ENCODE data around the gene PPFIBP2. TPM values are rescaled to one million over a fixed set of nuclear protein-coding genes. Genes with fewer than 3 reads are reported as not detected.

Gene PPFIBP2
- total and polyA plus RNA-seq, 12 donors = 11.4 to 36.5 (median 21.1) TPM

DNA sequence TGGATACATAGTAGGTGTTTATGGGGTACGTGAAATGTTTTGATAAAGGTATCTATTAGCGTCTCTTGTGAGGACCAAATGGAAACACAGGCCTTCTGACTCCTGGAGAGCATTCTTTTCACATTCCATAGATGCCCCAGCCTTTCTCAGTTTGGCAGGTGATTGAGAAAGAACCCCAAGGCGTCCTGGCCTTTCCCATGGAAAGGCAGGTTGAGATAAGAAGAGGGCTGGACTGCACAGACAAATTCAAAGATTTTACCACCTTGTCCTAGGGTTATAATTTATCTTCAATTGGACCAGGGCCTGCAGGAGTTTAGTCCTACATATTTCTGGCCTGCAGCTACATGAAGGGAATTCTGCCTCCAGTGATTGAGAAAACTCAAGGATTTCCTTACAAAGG, 29.2 kb upstream of the PPFIBP2 start:
- WGBS, 4 donors = 73 to 89% (median 81%) methylated on average over 3 of the region's 3 CpGs
- H3K27me3 ChIP-seq = no peaks in the 10 kb centered on the region
- H3K27ac ChIP-seq = peak overlapping the region in 1 of 5 donors; percentile 61
- H3K9me3 ChIP-seq (replicated peaks in 1 of 3) = no peaks in the 10 kb centered on the region
- TF ChIP-seq, protein P1, sequence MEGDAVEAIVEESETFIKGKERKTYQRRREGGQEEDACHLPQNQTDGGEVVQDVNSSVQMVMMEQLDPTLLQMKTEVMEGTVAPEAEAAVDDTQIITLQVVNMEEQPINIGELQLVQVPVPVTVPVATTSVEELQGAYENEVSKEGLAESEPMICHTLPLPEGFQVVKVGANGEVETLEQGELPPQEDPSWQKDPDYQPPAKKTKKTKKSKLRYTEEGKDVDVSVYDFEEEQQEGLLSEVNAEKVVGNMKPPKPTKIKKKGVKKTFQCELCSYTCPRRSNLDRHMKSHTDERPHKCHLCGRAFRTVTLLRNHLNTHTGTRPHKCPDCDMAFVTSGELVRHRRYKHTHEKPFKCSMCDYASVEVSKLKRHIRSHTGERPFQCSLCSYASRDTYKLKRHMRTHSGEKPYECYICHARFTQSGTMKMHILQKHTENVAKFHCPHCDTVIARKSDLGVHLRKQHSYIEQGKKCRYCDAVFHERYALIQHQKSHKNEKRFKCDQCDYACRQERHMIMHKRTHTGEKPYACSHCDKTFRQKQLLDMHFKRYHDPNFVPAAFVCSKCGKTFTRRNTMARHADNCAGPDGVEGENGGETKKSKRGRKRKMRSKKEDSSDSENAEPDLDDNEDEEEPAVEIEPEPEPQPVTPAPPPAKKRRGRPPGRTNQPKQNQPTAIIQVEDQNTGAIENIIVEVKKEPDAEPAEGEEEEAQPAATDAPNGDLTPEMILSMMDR (IDR thresholded peaks at IDR 0.05) = no peak
- TF ChIP-seq POLR2A (IDR thresholded peaks at IDR 0.05) = no peak
- no peak for DNase-seq
- H3K36me3 ChIP-seq (replicated peaks in 1 of 2) = no peaks in the 10 kb centered on the region
- H3K4me3 ChIP-seq = no peak overlapping the region
- intact Hi-C loops (cut with DNase I) = no loop called here
- no peaks in the 10 kb centered on the region for H3K4me1 ChIP-seq (replicated peaks in 1 of 2)

DNA sequence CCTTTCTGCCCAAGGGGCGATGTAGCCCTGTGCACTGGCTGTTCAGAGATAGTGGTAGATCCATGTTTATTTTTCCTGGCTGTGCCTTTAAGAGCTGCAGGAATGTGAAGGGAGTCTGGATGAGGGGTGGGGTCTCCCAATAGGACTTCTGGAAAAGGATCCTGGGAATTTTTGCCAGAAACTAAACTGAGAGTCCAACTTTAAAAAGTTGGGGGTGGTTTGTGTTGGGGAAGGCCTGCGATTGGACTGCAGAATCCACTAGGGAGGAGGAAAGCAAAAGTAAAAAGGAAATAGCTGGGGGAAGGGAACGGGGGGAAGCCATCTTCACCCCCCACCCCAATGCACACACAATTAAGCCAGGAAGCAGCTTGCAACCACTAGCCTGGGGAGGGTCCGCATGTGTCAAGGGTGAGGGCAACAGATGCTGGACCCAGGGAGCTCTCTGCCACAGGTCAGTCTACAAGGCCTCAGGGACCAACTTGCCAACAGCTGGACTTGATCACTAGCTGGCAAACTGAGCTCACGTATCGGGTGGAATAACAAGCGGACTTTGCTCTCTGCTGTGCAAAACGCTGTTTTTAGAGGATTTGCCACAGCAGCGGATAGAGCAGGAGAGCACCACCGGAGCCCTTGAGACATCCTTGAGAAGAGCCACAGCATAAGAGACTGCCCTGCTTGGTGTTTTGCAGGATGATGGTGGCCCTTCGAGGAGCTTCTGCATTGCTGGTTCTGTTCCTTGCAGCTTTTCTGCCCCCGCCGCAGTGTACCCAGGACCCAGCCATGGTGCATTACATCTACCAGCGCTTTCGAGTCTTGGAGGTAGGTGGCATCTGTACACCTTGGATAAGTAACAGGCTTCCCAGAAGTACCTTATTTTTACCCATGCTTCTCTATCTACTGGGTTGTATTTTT, 28.4 kb upstream of the PPFIBP2 start, which contains the start of gene OLFML1:
TSS of gene OLFML1 (plus strand) at position 321 of the 912 bp plus-strand sequence. CDS start at position 691, 370 bp downstream.
- H3K4me3 ChIP-seq = peak within 1 kb of the TSS in 1 of 4 donors; percentile 28
- 61 to 79% (median 72%) methylated on average over 14 to 15 of the region's 15 CpGs for WGBS, 4 donors
- no peak for TF ChIP-seq POLR2A (IDR thresholded peaks at IDR 0.05)
- TF ChIP-seq, protein P1 (IDR thresholded peaks at IDR 0.05) = no peak
- intact Hi-C loops (cut with DNase I) = no loop called here
- H3K4me1 ChIP-seq (replicated peaks in 1 of 2) = no peaks in the 10 kb centered on the region
- H3K9me3 ChIP-seq (replicated peaks in 1 of 3) = no peaks in the 10 kb centered on the region
- no peaks in the 10 kb centered on the region for H3K27me3 ChIP-seq
- no peak for DNase-seq
- H3K36me3 ChIP-seq (replicated peaks in 1 of 2) = no peaks in the 10 kb centered on the region
- H3K27ac ChIP-seq = peak within 1 kb of the TSS in 1 of 5 donors; percentile 61

DNA sequence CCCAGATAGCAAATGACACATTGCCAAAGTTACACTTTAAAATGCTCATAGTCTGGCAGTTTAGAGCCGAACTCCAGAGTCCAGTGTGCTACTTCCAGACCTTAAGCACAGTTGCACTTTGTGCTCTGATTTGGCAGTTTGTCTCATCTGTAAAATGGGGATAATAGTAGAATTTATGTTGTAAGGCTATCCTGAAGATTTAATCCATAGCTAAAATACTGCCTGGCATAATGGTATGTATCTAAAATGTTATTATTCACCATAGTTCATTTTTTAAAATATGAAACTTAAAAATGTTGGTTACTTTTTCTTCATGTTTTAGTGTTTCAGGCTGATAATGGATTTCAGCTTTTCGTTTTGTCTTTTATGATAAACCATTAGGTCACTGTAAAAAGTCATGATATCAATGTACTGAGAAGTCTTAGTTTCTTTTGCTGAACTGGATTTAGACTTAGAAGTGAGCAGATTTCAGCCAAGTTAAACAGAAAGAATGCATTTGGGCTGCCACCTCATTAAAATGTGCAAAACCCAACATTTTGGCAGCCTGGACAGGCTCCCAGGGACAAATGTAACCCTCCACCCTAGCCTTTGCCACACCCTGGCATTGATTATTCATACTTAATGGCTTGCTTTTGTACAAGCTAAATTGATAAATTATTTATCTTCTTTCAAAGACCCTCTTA, 27.6 kb upstream of the PPFIBP2 start:
- no peak for DNase-seq
- WGBS, 4 donors = 53 to 79% (median 65%) methylated on average over 2 of the region's 2 CpGs
- no peaks in the 10 kb centered on the region for H3K9me3 ChIP-seq (replicated peaks in 1 of 3)
- no peak overlapping the region for H3K27ac ChIP-seq
- no peaks in the 10 kb centered on the region for H3K36me3 ChIP-seq (replicated peaks in 1 of 2)
- intact Hi-C loops (cut with DNase I) = no loop called here
- no peak for TF ChIP-seq POLR2A (IDR thresholded peaks at IDR 0.05)
- TF ChIP-seq, protein P1 (IDR thresholded peaks at IDR 0.05) = no peak
- H3K4me1 ChIP-seq (replicated peaks in 1 of 2) = no peaks in the 10 kb centered on the region
- peak overlapping the region in 1 of 4 donors; percentile 28 for H3K4me3 ChIP-seq
- no peaks in the 10 kb centered on the region for H3K27me3 ChIP-seq

DNA sequence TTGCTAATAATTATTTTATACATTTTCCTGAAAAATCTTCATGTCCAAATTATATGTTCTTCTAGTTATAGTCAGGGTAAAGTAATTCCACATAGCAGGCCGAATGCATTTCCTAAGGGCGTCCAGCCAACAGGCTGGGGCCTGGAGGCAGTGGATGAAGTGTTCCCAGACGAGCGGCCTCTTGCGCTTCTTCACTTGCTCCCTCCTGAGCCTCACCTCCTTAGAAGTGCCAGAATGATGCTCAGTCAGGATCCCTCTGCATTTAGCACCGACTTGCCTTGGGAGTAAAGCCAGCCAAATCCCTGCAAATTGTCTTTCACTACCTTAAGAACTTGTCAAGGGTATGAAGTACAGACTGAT, 27.0 kb upstream of the PPFIBP2 start:
- no peaks in the 10 kb centered on the region for H3K27me3 ChIP-seq
- intact Hi-C loops (cut with DNase I) = no loop called here
- no peaks in the 10 kb centered on the region for H3K36me3 ChIP-seq (replicated peaks in 1 of 2)
- TF ChIP-seq, protein P1 (IDR thresholded peaks at IDR 0.05) = no peak
- no peak for TF ChIP-seq POLR2A (IDR thresholded peaks at IDR 0.05)
- DNase-seq = no peak
- 58 to 80% (median 70%) methylated on average over 6 of the region's 6 CpGs for WGBS, 4 donors
- no peaks in the 10 kb centered on the region for H3K9me3 ChIP-seq (replicated peaks in 1 of 3)
- H3K4me1 ChIP-seq (replicated peaks in 1 of 2) = no peaks in the 10 kb centered on the region
- H3K27ac ChIP-seq = no peak overlapping the region
- peak overlapping the region in 1 of 4 donors; percentile 7 for H3K4me3 ChIP-seq

Data from adrenal gland (tissue), 12 donors.